Keratinocyte (primary cell): Measurements from ENCODE around the gene LRP1B.

Experiments
- EZH2 ChIP-seq: IDR thresholded peaks from one replicate; pipeline ENCODE4 v1.6.1; 2012; ENCODE audit warnings: inconsistent platforms, mild to moderate bottlenecking, low read length, moderate library complexity
- TF ChIP-seq, protein P1 (sequence below), 3 experiments: IDR thresholded peaks in 1 of 3; conservative IDR thresholded peaks in 1 of 3; optimal IDR thresholded peaks in 1 of 3; 2 replicates in 2 of 3; 3 replicates in 1 of 3; pipeline versions ENCODE3 to v1.5.1; 2011; ENCODE audit warnings: low read length in 3 of 3, mild to moderate bottlenecking in 3 of 3, moderate library complexity in 2 of 3, control low read depth in 1 of 3, inconsistent platforms in 1 of 3; ENCODE audit not compliant: insufficient read depth in 2 of 3; ENCODE audit errors: extremely low read depth in 1 of 3

DNA sequence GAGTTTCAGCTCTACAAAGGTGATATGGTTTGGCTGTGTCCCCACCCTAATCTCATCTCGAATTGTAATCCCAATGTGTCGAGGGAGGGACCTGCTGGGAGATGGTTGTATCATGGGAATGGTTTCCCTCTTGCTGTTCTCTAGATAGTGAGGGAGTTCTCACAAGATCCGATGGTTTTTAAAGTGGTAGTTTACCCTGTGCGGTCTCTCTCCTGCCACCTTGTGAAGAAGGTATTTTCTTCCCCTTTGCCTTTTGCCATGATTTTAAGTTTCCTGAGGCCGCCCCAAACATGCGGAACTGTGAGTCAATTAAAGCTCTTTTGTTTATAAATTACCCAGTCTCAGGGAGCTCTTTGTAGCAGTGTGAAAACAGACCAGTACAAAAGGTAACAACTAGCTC is 306.0 kb downstream of the LRP1B start:
- TF ChIP-seq, protein P1, sequence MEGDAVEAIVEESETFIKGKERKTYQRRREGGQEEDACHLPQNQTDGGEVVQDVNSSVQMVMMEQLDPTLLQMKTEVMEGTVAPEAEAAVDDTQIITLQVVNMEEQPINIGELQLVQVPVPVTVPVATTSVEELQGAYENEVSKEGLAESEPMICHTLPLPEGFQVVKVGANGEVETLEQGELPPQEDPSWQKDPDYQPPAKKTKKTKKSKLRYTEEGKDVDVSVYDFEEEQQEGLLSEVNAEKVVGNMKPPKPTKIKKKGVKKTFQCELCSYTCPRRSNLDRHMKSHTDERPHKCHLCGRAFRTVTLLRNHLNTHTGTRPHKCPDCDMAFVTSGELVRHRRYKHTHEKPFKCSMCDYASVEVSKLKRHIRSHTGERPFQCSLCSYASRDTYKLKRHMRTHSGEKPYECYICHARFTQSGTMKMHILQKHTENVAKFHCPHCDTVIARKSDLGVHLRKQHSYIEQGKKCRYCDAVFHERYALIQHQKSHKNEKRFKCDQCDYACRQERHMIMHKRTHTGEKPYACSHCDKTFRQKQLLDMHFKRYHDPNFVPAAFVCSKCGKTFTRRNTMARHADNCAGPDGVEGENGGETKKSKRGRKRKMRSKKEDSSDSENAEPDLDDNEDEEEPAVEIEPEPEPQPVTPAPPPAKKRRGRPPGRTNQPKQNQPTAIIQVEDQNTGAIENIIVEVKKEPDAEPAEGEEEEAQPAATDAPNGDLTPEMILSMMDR (optimal IDR thresholded peaks at IDR 0.05 in 1 of 3, IDR thresholded peaks at IDR 0.05 in 1 of 3, conservative IDR thresholded peaks at IDR 0.05 in 1 of 3; ENCODE audit: extremely low read depth in 1 of 3, insufficient read depth in 2 of 3, low read length in 3 of 3) = no peak
- TF ChIP-seq EZH2 = no peak
